ENCODE measurements around the gene CCDC54. TPM values are rescaled to one million over a fixed set of nuclear protein-coding genes. Genes with fewer than 3 reads are reported as not detected.

The CCDC54 gene
- total RNA-seq, 1 donor from 2014 or later = not detected

- DNase-seq (ENCODE audit: low spot score) = no peak
- Mint-ChIP-seq H3K9me3 (peaks cover 7% of the 10 kb centered on the region), H3K4me1 (ENCODE audit: low read depth) (peaks cover 13% of the 10 kb centered on the region), H3K27me3 (ENCODE audit: low read depth) (peaks cover 26% of the 10 kb centered on the region), H3K4me3 (ENCODE audit: low read depth) (no peak overlapping the region), H3K36me3 (ENCODE audit: low read depth) (no peaks in the 10 kb centered on the region), H3K27ac (no peak overlapping the region)
- intact Hi-C loops (cut with micrococcal nuclease) = no loop called here
Observed at GRCh38 chr3:107416886-107417285, 39.6 kb downstream of the CCDC54 start.

DNA sequence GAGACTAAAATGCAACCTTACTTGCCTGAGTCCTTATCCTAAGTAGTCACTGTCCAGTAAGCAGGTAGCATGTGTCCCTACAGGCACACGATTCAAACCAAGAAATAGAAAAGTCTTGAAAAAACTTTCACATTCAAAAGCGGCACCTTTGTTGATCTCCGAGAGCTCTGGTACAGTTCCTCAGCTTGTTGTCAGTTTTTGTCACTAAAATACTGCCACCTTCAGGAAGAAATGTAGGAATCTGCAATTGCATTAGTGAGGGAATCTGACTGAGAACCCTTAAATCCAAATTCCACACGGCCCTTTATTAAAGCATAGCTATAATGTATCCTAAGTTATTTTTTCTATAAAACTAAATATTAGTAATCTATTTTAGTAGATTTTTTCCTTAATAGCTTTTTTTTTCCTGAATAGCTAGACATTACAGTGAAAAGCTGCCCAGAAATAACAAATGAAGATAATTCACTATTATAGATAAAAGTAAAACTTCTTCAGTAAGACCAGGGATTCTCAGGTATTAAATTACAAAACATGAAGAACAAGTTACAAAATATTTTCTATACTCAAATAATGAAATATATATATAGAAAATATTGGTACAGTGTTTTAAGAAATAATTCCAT lies 44.0 kb downstream of the CCDC54 start:
- Mint-ChIP-seq H3K9me3 (no peaks in the 10 kb centered on the region), H3K4me3 (ENCODE audit: low read depth) (no peak overlapping the region), H3K4me1 (ENCODE audit: low read depth) (peaks cover 2% of the 10 kb centered on the region), H3K36me3 (ENCODE audit: low read depth) (no peaks in the 10 kb centered on the region), H3K27me3 (ENCODE audit: low read depth) (peaks cover 45% of the 10 kb centered on the region), H3K27ac (no peak overlapping the region)
- DNase-seq (ENCODE audit: low spot score) = no peak
- intact Hi-C loops (cut with micrococcal nuclease) = loop anchor here (1.0 to 2.0 kb wide), 2 partner anchors 148 to 185 kb away; no protein-coding TSS in a partner anchor

GRCh38 chr3:107421881-107422280 lies 44.6 kb downstream of the CCDC54 start:
- peaks cover 2% of the 10 kb centered on the region for H3K4me1 Mint-ChIP-seq (ENCODE audit: low read depth)
- peaks cover 47% of the 10 kb centered on the region for H3K27me3 Mint-ChIP-seq (ENCODE audit: low read depth)
- H3K9me3 Mint-ChIP-seq = no peaks in the 10 kb centered on the region
- H3K36me3 Mint-ChIP-seq (ENCODE audit: low read depth) = no peaks in the 10 kb centered on the region
- H3K4me3 Mint-ChIP-seq (ENCODE audit: low read depth) = no peak overlapping the region
- no peak for DNase-seq (ENCODE audit: low spot score)
- no peak overlapping the region for H3K27ac Mint-ChIP-seq
- intact Hi-C loops (cut with micrococcal nuclease) = loop anchor here (1.0 to 2.0 kb wide), 2 partner anchors 149 to 186 kb away; no protein-coding TSS in a partner anchor

DNA sequence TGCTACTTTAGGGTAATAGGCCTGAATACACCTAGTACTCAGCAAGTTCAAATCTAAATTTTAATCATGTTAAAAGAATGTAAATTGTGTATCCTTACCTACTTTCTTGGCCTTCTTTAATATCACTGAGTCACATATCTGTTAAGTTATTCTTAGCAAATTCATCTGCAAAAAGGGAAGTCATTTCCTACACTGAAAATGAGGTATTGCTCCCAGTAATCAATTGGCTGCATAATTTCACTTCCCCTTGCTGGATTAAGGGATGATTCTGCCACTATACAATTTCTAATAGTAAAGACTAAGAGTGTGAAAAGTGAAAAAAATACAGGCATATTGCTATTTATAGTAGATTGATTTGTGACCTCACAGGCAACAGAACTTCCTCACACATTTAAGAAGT lies 47.8 kb downstream of the CCDC54 start:
- no peaks in the 10 kb centered on the region for H3K36me3 Mint-ChIP-seq (ENCODE audit: low read depth)
- intact Hi-C loops (cut with micrococcal nuclease) = no loop called here
- no peak overlapping the region for H3K4me3 Mint-ChIP-seq (ENCODE audit: low read depth)
- peaks cover 50% of the 10 kb centered on the region for H3K27me3 Mint-ChIP-seq (ENCODE audit: low read depth)
- H3K9me3 Mint-ChIP-seq = no peaks in the 10 kb centered on the region
- peaks cover 5% of the 10 kb centered on the region for H3K4me1 Mint-ChIP-seq (ENCODE audit: low read depth)
- no peak for DNase-seq (ENCODE audit: low spot score)
- H3K27ac Mint-ChIP-seq = no peak overlapping the region

GRCh38 chr3:107426223-107426622 lies 49.0 kb downstream of the CCDC54 start:
- DNase-seq (ENCODE audit: low spot score) = no peak
- Mint-ChIP-seq H3K9me3 (no peaks in the 10 kb centered on the region), H3K4me1 (ENCODE audit: low read depth) (peaks cover 11% of the 10 kb centered on the region), H3K4me3 (ENCODE audit: low read depth) (no peak overlapping the region), H3K36me3 (ENCODE audit: low read depth) (no peaks in the 10 kb centered on the region), H3K27ac (no peak overlapping the region), H3K27me3 (ENCODE audit: low read depth) (peaks cover 49% of the 10 kb centered on the region)
- intact Hi-C loops (cut with micrococcal nuclease) = no loop called here

Other genes starting within 250 kb of the CCDC54 start
- 35.8 and 39.8 TPM in 2 replicates for gene BBX, start 145.5 kb downstream of the CCDC54 start, total RNA-seq

Data from activated T-helper 2 cell treated with anti-CD3 and anti-CD28 coated beads, Interferon-gamma antibody, Interleukin-2, Interleukin-4, amounts not matched to agents 10 μg/mL and 5 μg/mL and 100 μg/mL, durations not matched to agents 14 hours and 24 hours and 36 hours (primary cell).